ENCODE results near the gene RALY.

DNA sequence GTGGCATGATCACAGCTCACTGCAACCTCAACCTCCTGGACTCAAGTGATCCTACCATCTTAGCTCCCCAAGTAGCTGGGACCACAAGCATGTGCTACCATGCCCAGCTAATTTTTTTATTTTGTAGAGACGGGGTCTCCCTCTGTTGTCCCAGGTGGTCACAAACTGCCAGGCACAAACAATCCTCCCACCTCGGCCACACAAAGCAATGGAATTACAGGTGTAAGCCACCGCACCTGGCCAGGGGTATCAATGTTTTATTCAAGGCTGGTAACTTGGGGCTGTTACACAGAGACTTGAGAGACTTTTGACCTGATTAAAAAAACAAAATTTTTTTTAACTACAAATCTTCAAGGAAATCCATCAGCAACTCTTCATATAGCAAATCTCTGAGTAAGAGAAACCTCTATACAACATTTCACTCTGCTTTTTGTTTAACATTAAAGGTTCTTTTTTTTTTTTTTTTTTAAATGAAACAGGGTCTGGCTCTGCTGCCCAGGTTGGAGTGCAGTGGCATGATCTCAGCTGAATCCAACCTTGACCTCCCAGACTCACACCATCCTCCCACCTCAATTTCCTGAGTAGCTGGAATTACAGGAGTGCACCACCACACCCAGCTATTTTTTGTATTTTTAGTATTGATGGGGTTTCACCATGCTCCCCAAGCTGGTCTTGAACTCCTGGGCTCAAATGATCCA is 112.4 kb downstream of the RALY start:
- TF ChIP-seq, protein P1, sequence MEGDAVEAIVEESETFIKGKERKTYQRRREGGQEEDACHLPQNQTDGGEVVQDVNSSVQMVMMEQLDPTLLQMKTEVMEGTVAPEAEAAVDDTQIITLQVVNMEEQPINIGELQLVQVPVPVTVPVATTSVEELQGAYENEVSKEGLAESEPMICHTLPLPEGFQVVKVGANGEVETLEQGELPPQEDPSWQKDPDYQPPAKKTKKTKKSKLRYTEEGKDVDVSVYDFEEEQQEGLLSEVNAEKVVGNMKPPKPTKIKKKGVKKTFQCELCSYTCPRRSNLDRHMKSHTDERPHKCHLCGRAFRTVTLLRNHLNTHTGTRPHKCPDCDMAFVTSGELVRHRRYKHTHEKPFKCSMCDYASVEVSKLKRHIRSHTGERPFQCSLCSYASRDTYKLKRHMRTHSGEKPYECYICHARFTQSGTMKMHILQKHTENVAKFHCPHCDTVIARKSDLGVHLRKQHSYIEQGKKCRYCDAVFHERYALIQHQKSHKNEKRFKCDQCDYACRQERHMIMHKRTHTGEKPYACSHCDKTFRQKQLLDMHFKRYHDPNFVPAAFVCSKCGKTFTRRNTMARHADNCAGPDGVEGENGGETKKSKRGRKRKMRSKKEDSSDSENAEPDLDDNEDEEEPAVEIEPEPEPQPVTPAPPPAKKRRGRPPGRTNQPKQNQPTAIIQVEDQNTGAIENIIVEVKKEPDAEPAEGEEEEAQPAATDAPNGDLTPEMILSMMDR (IDR thresholded peaks at IDR 0.05) = no peak
- TF ChIP-seq POLR2A (IDR thresholded peaks at IDR 0.05) = no peak

All from testis (tissue), 2 donors.